ENCODE results near the gene MAEA.

The MAEA gene

GRCh38 chr4:1289207-1290164 is at the start of gene MAEA:
MAEA (plus strand) TSS chr4:1289891; CDS start chr4:1289914, 23 bp downstream.
- peak; percentile 98 for DNase-seq

- no peak for DNase-seq
These were observed 49.8 kb upstream of the MAEA start for GRCh38 chr4:1239950-1240307.

DNA sequence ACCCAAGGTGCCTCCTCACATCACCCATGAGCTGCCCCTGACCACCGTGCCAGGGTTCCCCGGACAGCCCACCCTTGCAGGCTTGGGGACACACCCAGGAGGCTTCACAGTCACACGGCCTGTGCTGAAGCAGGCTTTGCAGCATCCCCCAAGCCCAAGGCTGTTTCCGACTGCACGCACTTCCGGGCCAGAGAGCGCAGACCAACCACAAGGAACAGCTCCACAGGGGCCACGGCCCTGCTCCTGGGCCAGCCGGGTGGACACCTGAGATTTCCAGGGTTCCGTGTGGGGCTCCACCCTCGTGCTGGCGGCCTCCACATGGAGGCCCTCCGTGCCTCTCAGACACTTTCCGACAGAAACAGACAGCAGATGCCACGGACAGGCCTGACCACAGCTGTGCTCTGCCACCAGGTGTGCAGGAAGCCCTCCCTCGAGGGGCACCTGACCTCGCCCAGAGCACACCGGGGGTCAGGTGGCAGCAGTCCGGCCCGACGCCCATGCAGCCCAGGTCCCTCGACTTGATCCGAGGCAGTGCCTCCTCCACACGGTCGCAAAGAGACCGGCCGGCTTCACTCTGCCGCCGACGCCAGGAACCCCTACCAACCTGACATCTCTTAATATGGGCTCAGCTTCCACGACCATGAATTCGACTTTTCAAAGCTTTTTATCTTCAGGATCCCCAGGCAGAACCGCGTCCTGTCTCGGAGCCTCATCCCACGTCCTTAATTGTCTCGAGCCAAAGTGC is 48.8 kb upstream of the MAEA start:
- no peak for DNase-seq

DNA sequence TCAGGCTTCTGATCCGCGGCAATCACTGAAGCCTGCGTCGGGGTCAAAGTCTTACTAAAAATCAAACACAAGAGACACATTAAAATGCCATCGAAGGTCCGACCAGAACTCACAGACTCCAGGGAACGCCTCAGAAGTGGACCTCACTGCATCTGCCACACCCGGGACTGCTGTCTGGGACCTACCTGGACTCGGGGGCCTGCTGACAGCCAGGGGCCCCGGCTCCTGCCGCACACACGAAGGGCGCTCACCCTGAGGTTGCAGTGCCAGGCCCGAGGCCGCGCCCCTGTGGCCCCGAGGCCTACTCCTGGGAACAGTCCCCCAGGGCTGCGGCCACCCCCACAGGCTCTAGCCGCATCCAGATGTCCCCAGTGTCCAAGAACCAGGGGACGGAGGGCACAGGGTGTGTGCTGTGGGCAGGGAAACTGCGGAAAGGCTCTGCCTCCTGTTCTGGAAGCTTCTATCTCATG is 48.2 kb upstream of the MAEA start:
- no peak for DNase-seq

DNA sequence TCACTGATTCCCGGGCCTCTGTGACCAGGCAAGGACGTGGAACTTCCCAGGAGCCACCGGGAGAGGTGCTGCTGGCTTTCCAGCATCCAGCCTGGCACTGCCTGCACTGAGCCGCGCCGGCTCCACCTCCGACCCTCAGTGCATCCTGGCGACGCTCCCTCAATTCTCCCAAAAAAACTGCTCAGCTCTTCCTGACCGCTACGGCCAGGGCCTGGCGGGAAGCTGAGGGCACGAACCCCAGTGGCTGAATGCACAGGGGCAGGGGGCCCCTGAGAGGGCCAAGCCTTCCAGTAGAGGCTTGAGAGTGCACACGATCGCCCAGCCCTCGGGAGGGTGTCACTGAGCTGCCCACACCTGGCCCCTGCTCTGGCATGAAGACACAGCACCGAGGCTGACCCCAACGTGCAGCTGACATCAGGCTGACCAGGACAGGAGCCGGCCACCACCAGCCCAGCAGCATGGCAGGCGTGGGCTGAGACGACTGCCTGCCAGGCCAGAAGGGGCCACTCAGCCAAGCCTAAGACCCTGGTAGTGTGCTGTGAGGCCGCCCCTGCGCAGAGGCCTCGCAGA is 47.7 kb upstream of the MAEA start:
- DNase-seq = no peak

DNA sequence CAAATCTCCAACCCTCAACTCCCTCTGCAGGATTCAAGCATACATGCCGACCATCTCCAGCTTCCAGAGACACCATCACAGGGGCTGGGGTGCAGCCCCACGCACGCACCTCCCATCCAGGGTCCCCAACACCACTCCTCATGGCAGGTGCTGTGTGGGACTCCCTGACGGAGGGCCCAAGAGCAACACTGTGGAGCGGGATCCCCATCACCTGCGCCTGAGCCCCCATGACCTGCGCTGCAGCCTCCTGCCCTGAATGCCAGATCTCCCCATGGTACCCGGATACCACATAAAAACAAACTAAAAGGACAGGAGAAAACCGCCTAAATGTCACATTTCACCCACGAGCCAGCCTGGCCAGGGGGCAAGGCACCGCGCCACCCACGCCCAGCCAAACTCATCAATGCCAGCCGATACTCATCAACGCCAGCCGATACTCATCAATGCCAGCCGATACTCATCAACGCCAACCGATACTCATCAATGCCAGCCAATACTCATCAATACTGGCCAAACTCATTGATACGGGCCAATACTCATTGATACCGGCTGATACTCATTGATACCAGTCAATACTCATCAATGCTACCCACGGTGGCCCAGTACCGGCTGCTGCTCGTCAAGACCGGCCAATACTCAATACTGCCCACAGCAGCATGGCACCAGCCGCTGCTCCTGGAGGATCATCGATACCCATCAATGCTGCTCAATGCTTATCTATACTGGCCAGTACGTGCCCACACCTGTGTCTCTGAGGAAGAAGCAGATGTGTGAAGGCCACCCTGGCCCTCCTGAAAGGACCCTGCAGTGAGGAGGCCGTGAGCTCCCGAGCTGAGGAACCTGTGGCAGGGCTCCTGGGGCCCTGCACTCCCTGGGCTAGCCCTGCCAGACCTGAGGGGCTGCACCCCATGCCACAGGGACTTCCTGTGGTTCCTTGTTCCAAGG is 46.9 kb upstream of the MAEA start:
- DNase-seq = no peak

DNA sequence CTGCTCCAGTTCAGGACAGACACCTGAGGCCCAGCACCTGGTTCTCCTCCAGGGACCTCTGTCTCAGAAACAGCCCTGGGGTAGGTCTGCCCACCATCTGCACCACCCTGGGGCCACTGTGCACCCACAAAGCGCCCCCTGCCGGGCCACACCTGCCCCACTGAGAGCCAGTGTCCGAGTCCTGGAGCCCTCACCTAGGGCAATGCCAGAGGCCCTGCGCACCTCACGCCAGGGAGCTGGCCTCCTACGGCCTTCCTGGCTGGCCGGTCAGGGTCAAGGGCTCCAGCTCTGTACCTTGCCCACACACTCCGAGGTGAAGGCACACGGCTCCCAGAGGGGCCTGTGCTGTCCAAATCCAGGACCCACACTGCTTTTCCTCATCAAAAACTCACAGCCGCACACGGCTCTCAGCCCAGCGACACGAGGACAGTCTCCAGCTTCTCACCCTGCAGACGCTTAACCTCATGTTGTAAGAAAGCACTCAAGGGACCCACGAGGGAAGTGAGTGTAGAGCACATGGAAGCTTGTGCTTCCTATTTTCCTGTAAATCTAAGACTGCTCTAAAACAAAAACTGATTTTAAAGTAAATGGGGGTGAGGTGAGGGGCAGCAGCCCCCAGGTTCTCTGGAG is 46.1 kb upstream of the MAEA start:
- peak; percentile 29 for DNase-seq

GRCh38 chr4:1244081-1244977 is 45.4 kb upstream of the MAEA start:
- no peak for DNase-seq

GRCh38 chr4:1244978-1245471 is 44.7 kb upstream of the MAEA start:
- no peak for DNase-seq

DNA sequence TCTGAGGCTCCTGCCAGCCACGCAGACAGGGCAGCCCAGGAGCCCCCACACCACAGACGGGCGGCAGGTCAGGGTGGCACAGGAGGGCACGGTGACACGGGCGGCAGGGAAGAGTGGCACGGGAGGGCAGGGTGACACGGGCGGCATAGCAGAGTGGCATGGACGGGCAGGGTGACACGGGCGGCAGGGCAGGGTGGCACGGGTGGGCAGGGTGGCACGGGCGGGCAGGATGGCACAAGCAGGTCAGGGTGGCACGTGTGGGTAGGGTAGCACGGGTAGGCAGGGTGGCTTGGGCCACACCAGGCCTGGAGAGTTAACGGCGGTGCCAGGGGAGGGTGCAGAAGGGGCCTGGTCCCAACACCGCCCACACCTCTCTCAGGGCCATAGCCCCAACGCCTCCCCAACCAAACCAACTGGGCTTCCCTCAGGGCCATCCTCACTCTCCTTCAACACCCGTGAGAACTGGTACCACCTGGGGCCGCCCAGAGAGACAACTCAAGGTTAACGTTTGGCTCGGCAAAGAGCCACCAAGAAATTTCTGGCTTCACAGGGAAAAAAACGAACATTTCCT is 44.1 kb upstream of the MAEA start:
- no peak for DNase-seq

DNA sequence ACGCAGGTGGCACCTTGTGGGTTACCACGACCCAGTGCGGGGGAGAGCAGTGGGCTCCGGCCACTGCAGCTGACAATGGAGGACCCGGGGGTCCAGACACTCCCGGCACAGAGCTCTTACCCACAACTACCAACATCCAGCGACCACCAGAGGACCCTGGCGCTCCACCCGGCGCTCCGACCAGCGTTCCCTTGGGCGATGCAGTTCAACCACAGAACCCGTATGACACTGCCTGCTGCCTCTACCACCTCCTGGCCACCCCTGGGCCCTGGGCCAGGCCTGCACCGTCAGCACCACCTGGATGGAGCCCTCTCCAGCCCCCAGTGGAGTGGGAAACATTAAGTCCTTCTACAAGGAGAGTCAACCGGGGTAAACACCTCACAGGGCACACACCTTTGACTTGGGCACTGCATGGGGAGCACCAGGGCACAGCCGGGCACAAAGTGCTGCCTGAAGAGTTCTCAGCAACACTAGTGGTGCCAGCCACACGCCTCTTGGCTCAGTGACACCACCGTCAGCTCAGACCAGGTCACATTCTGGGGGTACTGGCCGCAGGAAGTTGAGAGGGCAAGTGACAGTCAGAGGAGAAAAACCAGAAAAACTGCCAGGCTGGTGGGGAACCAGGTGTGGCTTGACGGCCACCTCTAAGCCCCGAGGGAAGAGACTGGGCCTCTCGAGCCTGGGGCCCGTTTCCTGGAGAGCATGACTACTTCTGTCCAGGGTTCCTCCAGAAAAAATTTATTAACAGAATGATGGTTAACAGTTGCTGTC is 43.4 kb upstream of the MAEA start:
- DNase-seq = no peak

DNA sequence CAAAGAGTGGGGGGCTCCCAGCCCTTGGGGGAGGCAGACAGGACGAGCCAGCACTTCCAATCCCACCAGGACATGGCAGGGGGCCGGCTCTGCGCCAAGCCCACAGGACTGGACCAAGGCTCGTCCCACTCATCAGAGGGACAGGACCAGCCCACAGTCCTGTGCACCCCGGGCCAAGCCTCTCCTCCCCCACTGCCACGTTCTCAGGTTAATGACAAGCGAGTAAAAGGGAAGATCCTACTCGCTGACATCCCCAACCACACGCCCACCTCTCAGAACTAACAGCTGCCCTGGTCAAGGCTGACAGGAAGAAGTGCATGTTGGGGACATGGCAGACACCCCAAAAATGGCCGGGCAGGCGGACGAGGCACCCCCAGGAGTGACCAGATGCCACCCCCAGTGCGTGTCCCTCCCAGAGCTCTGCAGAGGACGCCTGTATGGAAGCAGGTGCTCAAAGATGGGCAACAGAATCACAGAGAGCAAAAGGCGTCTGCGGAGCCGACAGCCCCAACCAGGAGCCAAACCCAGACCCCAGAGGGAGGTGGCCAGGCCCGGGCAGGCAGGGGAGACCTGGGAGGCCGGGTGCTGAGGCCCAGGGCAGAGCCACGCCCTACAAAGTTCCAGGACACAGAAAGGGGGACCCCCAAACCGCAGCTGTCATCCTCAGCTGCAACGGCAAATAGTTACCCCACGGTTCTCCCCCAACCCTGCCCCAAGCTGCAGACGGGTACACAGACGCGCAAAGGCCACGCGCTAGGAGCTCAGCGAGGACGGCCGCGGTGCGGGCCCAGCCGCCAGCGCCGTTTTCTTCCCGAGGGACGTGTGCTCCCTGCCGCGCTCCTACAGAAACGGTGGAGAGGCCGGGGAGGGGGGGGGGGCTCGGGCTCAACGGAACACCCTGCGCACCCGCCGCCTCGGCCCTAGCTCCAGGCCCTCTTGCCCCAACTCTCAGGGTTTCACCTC is 42.5 kb upstream of the MAEA start:
- no peak for DNase-seq

DNA sequence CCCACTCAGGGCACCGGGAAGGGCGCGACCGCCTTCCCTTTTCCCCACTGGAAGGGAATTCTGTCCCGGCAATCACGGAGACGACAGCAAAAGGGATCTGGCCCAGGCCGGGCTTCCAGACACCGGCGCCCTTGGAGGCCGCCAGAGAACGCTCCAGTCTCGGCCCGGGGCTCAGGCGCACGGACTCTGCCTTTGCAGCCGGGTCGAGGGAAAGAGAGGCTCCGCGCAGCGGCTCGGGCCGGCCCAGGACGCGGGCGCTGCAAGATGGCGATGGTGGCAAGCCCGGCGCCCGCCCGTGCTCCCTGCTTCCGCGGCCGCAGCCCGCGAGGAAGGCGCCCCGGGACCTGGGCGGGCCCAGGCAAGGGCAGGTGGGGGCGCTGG is 41.8 kb upstream of the MAEA start:
- peak; percentile 65 for DNase-seq

DNA sequence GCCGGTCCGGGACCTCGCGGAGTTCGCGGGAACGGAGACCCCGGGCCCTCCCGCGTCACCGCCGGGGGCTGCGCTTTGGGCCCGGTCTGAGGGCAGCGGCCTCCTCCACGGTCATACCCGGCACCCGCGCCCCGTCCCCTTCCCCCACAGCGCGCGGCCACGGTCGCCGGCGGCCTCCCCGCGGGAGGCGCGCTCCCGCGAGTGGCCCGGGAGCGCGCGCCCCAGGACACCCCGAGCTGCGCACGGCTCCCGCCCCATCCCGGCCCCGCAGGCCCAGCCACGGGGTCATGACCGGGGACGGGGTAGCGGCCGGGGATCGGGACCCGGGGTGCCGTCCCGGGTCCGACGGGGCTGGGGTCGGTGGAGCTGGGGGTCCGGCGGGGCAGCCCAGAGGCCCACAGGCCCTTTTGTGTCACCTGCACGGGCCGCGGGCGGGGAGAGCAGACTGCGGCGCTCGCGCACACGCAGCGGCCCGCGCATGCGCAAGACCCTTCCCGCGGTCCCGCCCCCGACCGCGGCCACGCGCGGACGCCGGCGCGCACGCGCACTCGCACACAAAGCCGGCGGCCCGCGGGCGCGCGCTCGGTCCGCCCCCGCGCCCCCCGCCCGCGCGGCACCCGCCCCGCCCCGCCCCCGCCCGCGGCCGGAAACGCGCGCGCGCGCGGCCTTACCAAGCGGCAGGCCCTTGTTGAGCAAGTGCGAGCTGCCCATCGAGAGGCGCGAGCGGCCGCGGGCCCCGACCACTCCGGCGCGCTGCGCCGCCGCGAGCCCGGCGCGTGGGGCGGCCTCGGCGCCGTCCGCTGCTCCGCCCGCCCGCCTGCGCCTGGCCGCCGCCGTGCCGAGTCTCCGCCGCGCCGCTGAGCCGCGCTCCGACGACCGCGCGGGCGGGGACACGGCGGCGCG is 41.2 kb upstream of the MAEA start, which contains the start of gene CTBP1:
Gene CTBP1, minus strand, starts transcription at position 886 of the 903 bp plus-strand sequence. CDS start 7,799 bp downstream, outside the sequence.
- DNase-seq = peak; percentile 77

DNA sequence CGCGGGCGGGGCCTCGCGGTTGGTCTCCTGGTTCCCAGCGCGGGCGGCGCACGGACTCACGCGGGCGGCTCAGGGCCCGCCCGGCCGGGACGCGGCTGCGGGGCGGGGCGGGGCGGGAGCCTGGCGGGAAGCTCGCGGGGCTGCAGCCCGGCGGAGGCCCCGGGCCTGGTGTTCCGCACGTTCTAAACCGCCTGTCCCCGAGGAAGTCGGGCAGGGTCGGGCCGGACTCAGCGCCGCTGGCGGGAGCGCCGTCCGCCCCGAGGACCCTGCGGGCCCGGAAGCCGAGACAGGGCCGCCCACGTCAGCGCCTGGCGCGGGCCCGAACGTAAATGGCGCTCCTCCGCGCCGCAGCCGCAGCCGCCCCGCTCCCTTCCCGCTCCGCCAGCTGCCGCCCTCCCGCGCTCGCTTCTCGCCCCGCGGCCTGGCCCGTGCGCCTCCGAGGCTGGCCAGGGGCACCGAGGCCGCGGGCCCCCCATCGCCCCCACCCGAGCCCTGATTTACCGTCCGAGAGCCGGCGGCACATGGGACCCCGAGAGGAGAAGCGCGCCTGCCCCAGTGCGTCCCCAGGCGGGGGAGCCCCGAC is 40.5 kb upstream of the MAEA start:
- peak; percentile 80 for DNase-seq

- peak; percentile 66 for DNase-seq
These were observed 39.8 kb upstream of the MAEA start for GRCh38 chr4:1249731-1250526.
